ENCODE results near the gene TRHDE.

- TF ChIP-seq CTCF (IDR thresholded peaks at IDR 0.05) (no peak), EP300 (IDR thresholded peaks at IDR 0.05) (no peak)
Observed at GRCh38 chr12:72578327-72578726, 306.2 kb downstream of the TRHDE start.
